ENCODE data around the gene KDM1B.

Gene KDM1B

GRCh38 chr6:18235524-18235923, 80.3 kb downstream of the KDM1B start:
- no peak for DNase-seq

GRCh38 chr6:18237167-18237566, 81.9 kb downstream of the KDM1B start:
- DNase-seq, result no peak

GRCh38 chr6:18240230-18240629, 85.0 kb downstream of the KDM1B start:
- no peak for DNase-seq

GRCh38 chr6:18241208-18242038, 86.2 kb downstream of the KDM1B start:
- DNase-seq, result no peak

- DNase-seq, result no peak
Observed at GRCh38 chr6:18242062-18242851, 87.0 kb downstream of the KDM1B start.

- no peak for DNase-seq
Observed at GRCh38 chr6:18243302-18243893, 88.2 kb downstream of the KDM1B start.

GRCh38 chr6:18244251-18244650, 89.0 kb downstream of the KDM1B start:
- no peak for DNase-seq

GRCh38 chr6:18245079-18245478, 89.9 kb downstream of the KDM1B start:
- no peak for DNase-seq

GRCh38 chr6:18245642-18246041, 90.4 kb downstream of the KDM1B start:
- DNase-seq, result no peak

GRCh38 chr6:18246205-18246604, 91.0 kb downstream of the KDM1B start:
- DNase-seq, result no peak

GRCh38 chr6:18247002-18247401, 91.8 kb downstream of the KDM1B start:
- no peak for DNase-seq

GRCh38 chr6:18248698-18249097, 93.5 kb downstream of the KDM1B start:
- no peak for DNase-seq

- no peak for DNase-seq
Observed at GRCh38 chr6:18249271-18249670, 94.0 kb downstream of the KDM1B start.

GRCh38 chr6:18253635-18254034, 98.4 kb downstream of the KDM1B start:
- no peak for DNase-seq

- DNase-seq, result no peak
Observed at GRCh38 chr6:18254793-18255192, 99.6 kb downstream of the KDM1B start.

GRCh38 chr6:18259675-18260447, 104.6 kb downstream of the KDM1B start:
- no peak for DNase-seq

- no peak for DNase-seq
Observed at GRCh38 chr6:18260448-18261106, 105.4 kb downstream of the KDM1B start.

- no peak for DNase-seq
Observed at GRCh38 chr6:18261877-18262276, 106.7 kb downstream of the KDM1B start.

- no peak for DNase-seq
Observed at GRCh38 chr6:18262702-18263417, 107.6 kb downstream of the KDM1B start.

- peak in 1 of 2 experiments; percentile 26 for DNase-seq
Observed at GRCh38 chr6:18263418-18264218, 108.4 kb downstream of the KDM1B start.
